Measurements from ENCODE around the gene RBM8A.

The RBM8A gene

DNA sequence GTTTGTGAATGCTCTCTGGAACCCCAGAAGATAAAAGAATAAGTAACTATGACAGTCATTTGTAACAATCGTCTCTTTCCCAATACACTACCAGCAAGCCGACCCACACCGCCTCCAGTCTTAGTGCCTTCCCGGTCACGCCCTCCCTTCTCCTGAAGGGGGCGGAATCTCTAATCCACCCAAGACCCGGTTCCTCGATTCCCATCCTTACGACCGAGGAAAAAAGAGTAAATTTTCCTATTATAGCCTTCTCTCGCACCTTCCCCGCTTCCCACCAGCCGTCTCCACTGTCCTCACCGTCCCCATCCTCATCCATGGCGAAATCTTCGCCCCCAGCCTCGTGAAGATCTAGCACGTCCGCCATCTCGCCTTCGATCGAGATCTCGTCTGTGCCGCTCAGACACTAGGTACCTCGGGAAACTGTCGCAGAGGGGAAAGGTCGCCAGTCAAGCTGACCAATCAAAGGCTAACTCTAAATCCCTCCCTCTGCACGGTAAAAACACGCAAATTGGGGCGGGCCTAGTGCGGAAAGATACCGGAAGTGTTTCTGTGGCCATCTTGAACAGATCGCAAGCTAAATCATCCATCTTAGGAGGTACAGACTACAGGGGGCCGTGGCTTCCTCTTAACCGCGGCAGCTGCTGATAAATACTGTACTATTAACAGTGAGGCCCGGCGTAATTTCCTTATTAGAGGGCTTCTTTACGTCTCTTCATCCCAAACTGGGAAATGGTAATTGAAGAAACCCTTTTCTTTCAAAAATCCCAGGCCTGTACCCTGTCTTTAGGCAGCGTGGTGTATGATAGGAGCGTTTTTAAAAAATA, at the start of gene RBM8A:
RBM8A (minus strand) TSS at position 422 of the 824 bp plus-strand sequence; CDS start at position 364, 58 bp downstream.
- peak; percentile 99 for DNase-seq (ENCODE audit: low spot score)

DNA sequence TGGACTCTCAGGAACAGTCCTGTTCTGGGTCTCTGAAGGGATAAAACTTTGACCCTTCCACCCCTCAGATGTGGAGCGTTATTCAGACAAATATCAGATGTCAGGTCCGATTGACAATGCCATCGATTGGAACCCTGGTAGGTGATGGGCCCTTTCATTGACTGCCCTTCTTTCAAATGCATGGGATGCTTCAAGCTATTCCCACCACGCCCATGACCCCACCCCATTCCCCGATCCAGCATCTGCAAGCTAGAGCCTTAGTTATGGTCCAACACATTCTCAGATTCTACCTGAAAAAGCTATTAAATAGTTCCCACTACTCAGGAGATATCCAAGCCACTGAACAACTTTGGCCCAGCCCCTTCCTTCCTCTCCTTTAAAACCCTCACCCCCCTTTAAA, 49.7 kb upstream of the RBM8A start:
- no peak for DNase-seq (ENCODE audit: low spot score)

GRCh38 chr1:145975216-145975615, 47.9 kb upstream of the RBM8A start:
- DNase-seq (ENCODE audit: low spot score) = no peak

GRCh38 chr1:145974721-145975120, 47.4 kb upstream of the RBM8A start:
- no peak for DNase-seq (ENCODE audit: low spot score)

DNA sequence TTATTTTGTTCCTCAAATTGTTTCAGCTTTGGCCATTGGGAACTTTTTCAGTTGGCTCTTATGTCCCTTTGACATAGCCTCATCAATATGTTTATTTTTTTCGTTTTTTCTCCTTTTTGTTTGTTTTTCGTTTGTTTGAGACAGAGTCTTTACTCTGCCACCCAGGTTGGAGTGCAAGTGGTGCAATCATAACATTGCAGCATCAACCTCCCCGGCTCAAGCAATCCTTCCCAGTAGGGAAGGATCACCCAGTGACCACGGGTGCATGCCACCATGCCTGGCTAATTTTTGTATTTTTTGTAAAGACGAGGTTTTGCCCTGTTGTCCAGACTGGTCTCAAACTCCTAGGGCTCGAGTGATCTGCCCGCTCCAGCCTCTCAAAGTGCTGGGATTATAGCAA, 45.3 kb upstream of the RBM8A start:
- no peak for DNase-seq (ENCODE audit: low spot score)

DNA sequence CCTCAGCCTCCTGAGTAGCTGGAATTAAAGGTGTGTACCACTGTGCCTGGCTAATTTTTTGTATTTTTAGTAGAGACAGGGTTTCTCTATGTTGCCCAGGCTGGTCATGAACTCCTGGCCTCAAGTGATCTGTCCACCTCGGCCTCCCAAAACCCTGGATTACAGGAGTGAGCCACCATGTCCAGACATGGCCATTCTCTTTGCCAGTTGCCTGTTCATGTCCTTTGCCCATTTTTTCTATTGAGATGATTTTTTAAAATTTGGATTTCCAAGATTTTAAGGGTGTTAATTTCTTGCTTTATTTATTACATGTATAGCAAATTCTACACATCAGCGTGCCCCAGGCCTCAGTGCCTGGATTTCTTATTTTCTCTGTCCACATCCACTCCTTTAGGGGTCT, 40.0 kb upstream of the RBM8A start:
- DNase-seq (ENCODE audit: low spot score) = no peak

- DNase-seq (ENCODE audit: low spot score) = no peak
Measured at GRCh38 chr1:145965119-145965744, 37.9 kb upstream of the RBM8A start.

GRCh38 chr1:145964328-145965118, 37.2 kb upstream of the RBM8A start, which contains the start of the genes ANKRD34A and POLR3GL:
ANKRD34A (minus strand) TSS chr1:145964575; CDS start chr1:145961759, 2,816 bp downstream.
POLR3GL (plus strand) TSS chr1:145964690; CDS start chr1:145974866, 10,176 bp downstream.
- DNase-seq (ENCODE audit: low spot score) = peak; percentile 99

DNA sequence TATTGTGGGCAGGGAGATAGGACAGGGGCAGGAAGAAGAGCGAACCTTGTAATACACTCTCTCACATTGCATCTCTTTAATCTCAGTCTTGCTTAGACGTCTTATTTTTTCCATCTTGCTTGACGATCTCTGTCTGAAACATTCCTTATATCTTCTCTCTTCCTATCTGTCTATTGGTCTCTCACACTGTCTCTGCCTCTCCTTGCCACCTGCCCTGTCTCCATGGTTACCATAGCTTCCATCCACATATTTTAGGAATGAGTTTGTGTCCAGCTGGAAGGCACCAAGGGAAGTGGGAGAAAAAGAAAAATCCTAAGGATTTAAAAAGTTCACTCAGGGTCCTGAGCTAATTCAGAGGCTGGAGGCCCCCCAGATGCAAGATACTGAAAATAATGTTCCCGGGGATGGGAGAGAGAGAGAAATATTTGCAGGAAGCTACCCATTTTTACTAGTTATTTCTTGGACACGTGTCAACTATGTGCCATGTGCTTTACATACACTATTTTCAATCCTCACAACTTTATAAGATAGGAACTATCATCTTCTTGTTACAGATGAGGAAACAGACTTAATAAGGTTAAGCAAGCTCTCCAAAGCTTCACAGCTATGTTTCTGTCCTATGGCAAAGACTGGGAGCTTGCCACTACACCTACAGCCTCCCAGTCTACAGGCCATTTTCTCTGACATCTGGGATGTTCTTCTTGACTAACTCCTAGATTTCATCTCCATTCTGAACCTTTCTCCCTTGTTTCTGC, 36.2 kb upstream of the RBM8A start:
- peak; percentile 84 for DNase-seq (ENCODE audit: low spot score)

- peak; percentile 86 for DNase-seq (ENCODE audit: low spot score)
Measured at GRCh38 chr1:145962157-145963102, 35.1 kb upstream of the RBM8A start.

DNA sequence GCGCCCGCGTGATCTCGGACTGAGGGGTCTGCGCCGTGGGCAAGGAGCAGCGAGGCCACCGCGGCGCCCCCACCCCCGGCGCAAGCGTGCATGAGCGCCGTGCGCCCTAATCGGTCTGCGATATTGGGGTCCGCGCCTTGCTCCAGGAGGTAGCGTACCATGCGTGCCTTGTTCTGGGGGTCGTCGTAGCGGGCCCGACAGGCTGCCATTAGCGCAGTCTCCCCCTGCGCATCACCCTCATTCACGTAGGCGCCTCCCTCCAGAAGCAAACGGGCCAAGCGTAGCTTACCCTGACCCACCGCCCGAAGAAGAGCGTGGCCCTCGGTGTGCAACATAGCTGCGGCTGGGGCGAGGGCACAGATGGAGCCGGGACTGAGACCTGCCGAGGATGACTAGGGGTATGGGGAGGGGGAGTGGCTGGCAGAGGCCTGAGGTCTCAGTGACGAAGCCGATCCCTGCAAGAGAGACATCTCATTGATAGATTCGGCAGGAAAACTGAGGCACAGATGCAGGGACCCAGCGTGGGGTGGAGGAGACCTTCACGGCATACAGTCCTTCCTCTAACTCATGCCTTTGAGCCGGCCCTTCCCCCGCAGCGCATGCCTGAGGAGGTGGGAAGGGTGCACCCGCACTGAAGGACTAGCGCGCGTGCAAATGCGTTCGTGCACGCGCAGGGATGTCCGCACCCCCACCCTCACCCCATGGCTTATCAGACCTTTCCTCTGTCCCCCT, 34.3 kb upstream of the RBM8A start:
- DNase-seq (ENCODE audit: low spot score) = peak; percentile 76

GRCh38 chr1:145961109-145961424, 33.8 kb upstream of the RBM8A start:
- no peak for DNase-seq (ENCODE audit: low spot score)

GRCh38 chr1:145960468-145961108, 33.3 kb upstream of the RBM8A start:
- DNase-seq (ENCODE audit: low spot score) = peak; percentile 76

GRCh38 chr1:145959957-145960467, 32.7 kb upstream of the RBM8A start:
- peak; percentile 28 for DNase-seq (ENCODE audit: low spot score)

GRCh38 chr1:145959333-145959732, 32.0 kb upstream of the RBM8A start:
- DNase-seq (ENCODE audit: low spot score) = no peak

DNA sequence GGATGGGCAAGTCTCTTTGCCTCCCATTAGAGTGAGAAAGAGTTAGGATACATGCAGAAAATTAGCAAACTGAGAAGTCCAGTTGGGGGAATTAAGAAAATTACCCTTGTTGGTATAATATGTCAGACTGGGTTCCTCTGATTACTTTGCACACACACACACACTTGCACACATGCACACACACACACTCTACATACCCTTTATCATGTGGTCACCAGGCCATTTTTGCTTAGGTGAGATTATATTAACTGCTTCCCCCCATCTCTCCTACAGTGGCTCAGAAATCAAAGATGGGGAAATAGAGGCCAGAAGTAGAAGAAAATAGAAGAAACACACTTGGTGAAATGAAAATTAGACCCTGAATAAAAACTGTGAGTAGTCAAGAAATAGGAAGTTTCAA, 31.4 kb upstream of the RBM8A start:
- DNase-seq (ENCODE audit: low spot score) = no peak

- DNase-seq (ENCODE audit: low spot score) = peak; percentile 99
Measured at GRCh38 chr1:145957443-145958319, 30.4 kb upstream of the RBM8A start, which contains the start of gene LIX1L. LIX1L (minus strand) TSS chr1:145958017; CDS start chr1:145957927, 90 bp downstream.

All from cerebellar cortex (tissue), 1 donor.